HG03354 (cell line): ENCODE measurements around the gene SNPH.

ENCODE experiments used
- ATAC-seq: cut with Tn5 transposase; IDR thresholded peaks from one replicate; pipeline ENCODE4 v1.9.1; 2021; ENCODE audit warnings: mild to moderate bottlenecking; ENCODE audit not compliant: unreplicated experiment, poor library complexity, severe bottlenecking

SNPH gene

GRCh38 chr20:1255675-1256074, 10.4 kb upstream of the SNPH start:
- no peak for ATAC-seq

- ATAC-seq, result no peak
These were observed 2.2 kb upstream of the SNPH start for GRCh38 chr20:1263853-1264252.

DNA sequence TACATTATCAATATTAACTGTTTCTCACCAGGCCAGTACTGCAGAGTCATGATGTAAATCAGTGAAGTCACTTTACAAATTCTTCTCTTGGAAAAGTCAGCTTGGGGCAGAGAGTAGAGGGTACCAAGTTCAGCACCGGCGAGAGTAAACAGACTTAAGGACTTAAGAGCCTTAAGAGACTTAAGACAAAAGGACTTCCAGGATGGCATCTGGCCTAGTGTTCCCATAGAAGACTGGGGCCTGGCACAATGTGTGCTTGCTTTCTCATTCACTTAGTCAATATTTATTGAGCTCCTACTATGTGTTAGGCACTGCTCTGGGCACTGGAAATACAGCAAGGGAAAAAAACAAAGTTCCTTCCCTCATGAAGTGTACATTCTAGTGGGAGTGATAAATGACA, 1.4 kb upstream of the SNPH start:
- ATAC-seq, result no peak

DNA sequence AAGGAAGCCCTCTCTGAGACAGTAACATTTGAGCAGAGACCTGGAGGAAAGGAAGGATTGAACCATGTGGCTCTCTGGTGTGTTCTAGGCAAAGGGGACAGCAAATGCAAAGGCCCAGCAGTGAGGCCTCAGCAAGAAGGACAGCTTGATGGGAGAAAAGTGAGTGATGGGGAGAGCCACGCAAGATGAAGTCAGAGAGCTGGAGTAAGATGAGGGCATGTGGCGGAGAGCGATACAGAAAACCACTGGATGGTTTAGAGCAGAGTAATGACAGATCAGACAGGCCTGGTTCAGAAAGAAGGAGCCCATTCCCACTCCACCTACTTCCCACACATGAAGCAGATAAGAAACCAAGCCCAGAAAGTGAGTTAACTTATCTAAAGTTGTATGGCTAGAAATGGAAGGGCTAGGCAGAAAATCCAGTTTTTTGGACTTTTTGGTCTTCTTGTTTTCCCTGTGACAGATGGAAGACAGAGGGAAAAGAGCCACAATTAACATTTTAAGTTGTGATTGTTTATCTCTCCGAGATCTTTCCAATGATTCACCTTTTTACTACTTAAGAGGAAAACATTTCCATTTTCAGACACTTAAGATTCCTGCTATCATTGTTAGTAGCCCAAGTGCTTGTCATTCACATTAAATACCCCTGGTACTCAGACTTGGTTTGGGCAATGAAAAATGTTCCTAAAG, 723 bp upstream of the SNPH start:
- no peak for ATAC-seq

- no peak for ATAC-seq
These were observed 253 bp upstream of the SNPH start for GRCh38 chr20:1265916-1266166.

DNA sequence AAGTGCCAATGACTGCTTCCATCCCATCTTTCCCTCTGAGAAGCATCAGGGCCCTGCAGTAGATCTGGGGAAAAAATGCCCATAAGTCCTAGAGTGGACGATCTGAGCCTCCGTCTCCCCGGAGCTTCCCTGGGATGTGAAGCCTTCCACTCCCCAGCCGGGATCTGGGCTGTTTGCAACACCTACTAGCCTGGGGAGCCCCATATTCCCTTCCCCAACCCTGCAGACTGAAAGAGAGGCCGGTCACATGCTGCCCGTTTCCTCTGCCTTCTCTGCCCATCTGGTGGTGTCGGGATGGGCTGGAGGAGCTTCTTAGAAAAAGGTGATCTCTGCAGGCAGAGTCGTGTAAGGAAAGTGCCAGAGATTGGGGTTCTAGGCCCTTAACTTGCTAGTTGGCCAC, 1.1 kb downstream of the SNPH start:
- ATAC-seq, result no peak

DNA sequence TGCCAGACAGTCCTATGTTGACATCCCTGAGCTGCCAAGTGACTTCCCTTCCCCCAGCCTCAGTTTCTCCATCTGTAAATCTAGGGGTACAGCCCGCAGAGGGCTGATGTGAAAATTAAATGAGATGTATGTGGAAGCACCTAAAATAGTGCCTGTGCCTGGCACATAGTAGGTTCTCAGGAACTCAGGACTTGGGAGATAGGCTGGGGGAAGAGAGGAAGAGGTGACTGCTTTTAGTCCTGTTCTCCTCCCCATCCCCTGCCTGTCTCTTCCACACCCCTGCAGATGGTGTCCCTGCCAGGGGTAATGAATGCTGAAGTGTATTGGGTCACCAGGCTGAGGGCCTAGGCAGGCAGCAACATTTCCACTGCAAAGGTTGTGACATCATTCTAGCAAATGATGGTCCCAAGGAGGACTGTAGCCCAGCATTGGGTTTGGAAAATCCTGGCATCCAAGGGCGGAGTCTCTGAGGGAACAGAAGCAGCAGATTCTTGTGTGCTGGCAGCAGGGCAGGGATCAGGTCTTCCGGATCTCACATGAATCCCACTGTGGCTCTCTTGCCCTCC, 1.8 kb downstream of the SNPH start:
- ATAC-seq, result no peak

DNA sequence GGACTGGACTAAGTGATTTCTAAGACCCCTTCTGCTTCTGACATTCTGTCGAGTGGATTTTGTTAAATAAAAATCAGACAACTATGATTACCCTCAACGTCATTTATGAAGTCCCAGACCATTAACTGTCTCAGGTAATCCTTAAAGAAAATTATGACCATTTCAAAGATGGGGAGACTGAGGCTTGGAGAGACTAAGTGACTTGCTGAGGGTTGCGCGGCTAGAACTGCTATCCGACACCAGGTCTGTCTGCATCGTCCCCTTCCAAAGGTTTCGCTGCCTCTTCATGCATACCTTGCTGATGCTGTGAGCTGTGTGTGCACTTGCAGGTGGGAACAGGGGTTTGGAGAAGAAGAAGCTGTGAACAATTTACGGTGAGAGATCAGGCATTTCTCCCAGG, 3.1 kb downstream of the SNPH start:
- ATAC-seq, result no peak

- ATAC-seq, result no peak
These were observed 3.8 kb downstream of the SNPH start for GRCh38 chr20:1269850-1270249.

GRCh38 chr20:1272368-1273100, 6.4 kb downstream of the SNPH start:
- ATAC-seq, result no peak

- no peak for ATAC-seq
These were observed 7.3 kb downstream of the SNPH start for GRCh38 chr20:1273366-1273765.

DNA sequence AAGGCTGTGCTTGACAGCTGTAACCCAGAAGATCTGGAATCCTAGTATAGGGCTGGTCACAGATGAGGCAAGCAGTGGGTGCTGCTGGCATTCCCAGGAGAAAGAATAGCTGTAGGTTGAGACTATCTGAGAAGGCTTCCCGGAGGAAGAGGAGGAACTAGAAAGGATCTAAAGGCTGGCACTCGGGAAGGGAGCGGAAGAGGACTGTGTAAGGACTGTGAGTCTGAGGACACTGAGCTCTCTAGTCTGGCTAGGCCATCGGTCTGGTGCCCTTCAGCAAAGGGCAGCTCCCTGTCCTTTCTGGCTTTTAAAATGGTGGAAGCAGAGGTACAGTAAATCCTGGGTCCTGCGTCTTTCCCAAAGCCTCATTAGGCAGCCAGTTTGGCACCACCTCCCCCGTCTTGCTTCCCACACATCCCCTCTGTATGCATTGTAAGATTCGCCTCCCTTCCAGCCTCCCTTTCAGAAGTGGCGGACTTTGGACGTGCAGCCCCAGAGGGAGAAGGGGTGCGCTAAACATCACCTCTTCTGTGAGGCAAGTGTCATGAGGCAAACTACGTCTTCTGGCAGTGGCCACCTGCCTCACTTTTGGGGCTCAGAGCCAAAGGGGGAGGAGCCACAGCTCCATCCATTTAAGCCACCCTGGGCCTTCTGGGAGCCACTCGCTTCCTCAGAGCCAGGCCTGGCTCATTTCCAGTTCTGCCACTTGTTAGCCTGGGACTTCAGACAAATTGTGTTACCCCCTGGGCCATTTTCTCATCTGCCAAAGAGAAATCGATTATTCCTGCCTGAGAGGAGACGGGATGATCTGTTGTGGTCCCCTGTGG, 8.6 kb downstream of the SNPH start:
- no peak for ATAC-seq

DNA sequence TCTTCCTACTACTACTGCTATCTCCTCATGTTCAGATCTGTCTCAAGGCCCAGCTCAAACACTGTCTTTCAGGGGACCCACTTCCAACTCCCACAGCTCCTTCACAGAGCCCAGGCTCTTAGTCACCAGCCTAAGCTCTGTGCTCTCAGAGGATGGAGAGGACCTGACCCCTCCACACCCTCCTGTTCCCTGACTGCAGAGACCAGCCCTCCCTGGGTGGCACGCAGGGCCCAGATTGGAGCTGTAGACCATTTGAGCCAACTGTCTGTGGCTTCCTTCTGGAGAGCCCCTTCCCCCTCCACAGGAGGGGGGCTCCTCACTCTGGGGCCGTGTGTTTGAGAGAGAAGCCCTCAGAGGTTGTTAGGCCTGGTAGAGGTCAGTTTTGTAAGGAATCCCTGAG, 9.8 kb downstream of the SNPH start:
- no peak for ATAC-seq

GRCh38 chr20:1277529-1278322, 11.6 kb downstream of the SNPH start:
- no peak for ATAC-seq

DNA sequence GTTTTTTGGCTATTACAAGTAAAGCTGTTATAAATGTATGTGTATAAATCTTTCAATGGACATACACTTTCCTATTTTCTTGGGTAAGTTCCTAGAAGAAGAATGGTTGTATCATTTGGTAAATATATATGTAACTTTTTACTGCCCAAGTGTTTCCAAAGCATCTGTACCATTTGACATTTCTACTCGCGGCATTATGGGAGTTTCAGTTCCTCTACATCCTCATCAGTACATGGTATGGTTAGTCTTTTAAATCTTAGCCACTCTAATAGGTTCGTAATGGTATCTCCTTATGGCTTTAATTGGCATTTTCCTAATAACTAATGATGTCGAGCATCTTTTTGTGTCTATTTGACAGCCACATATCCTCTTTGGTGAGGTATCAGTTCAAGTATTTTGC, 12.9 kb downstream of the SNPH start:
- ATAC-seq, result no peak

GRCh38 chr20:1280195-1281102, 14.4 kb downstream of the SNPH start:
- ATAC-seq, result no peak

- ATAC-seq, result no peak
These were observed 15.4 kb downstream of the SNPH start for GRCh38 chr20:1281279-1282057.

DNA sequence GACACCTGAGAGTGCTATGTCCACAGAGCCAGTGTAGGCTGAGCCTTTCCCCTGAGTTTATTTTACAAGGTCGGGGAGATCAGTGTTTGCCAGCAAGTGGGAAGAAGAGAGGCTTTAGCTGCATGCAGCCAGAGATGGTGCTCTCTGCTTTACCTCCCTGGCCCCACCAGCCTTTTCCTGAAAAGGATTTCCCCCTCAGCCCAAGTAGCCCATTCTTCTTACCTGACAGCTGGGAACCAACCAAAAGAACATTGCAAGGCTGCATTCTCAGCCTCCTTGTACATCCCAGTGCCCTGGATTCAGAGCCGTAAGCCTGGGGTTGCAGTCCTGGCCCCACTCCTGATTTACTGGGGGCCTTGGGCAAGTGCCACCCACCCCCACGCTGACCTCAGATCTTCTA, 16.9 kb downstream of the SNPH start:
- ATAC-seq, result no peak
